Nephron progenitor cell (in vitro differentiated cells): ENCODE data around the gene HIRIP3.

ENCODE experiments used
- DNase-seq: peaks from one replicate; pipeline ENCODE4 v3.0.0; 2021
- H3K27ac Mint-ChIP-seq: 2 replicates; pipeline ENCODE4 v1.8.0; 2021; ENCODE audit warnings: mild to moderate bottlenecking, moderate library complexity, mixed read lengths
- H3K27me3 Mint-ChIP-seq: 2 replicates; pipeline ENCODE4 v1.8.0; 2021; ENCODE audit warnings: mild to moderate bottlenecking, low read depth, mixed read lengths; ENCODE audit not compliant: poor library complexity
- H3K36me3 Mint-ChIP-seq: 2 replicates; pipeline ENCODE4 v1.8.0; 2021; ENCODE audit warnings: low read depth, mixed read lengths
- H3K4me1 Mint-ChIP-seq: 2 replicates; pipeline ENCODE4 v1.8.0; 2021; ENCODE audit warnings: mixed read lengths
- H3K4me3 Mint-ChIP-seq: 2 replicates; pipeline ENCODE4 v1.8.0; 2021; ENCODE audit warnings: mild to moderate bottlenecking, moderate library complexity, mixed read lengths
- H3K9me3 Mint-ChIP-seq: 2 replicates; pipeline ENCODE4 v1.8.0; 2021; ENCODE audit warnings: mild to moderate bottlenecking, moderate library complexity, mixed read lengths
- CTCF ChIP-seq: fragments of 200-600 bp; sonication (generic); IDR thresholded peaks from 2 replicates; pipeline ENCODE4 v1.5.0; 2021; ENCODE audit warnings: antibody characterized with exemption

HIRIP3 gene

GRCh38 chr16:29951625-29952365 is 43.6 kb downstream of the HIRIP3 start:
- Mint-ChIP-seq H3K36me3 (peaks cover 8% of the 10 kb centered on the region), H3K4me3 (no peak overlapping the region), H3K4me1 (no peaks in the 10 kb centered on the region), H3K27ac (no peak overlapping the region), H3K9me3 (peaks cover 33% of the 10 kb centered on the region), H3K27me3 (peaks cover 3% of the 10 kb centered on the region)
- no peak for TF ChIP-seq CTCF
- no peak for DNase-seq

- TF ChIP-seq CTCF: no peak
- H3K27me3 Mint-ChIP-seq: peaks cover 4% of the 10 kb centered on the region
- H3K4me3 Mint-ChIP-seq: no peak overlapping the region
- H3K4me1 Mint-ChIP-seq: no peaks in the 10 kb centered on the region
- peaks cover 8% of the 10 kb centered on the region for H3K36me3 Mint-ChIP-seq
- peaks cover 33% of the 10 kb centered on the region for H3K9me3 Mint-ChIP-seq
- DNase-seq: no peak
- no peak overlapping the region for H3K27ac Mint-ChIP-seq
These were observed 44.5 kb downstream of the HIRIP3 start for GRCh38 chr16:29950806-29951461.

- TF ChIP-seq CTCF: no peak
- DNase-seq: no peak
- H3K27me3 Mint-ChIP-seq: peaks cover 9% of the 10 kb centered on the region
- H3K9me3 Mint-ChIP-seq: peaks cover 33% of the 10 kb centered on the region
- H3K4me3 Mint-ChIP-seq: no peak overlapping the region
- H3K27ac Mint-ChIP-seq: no peak overlapping the region
- peaks cover 19% of the 10 kb centered on the region for H3K4me1 Mint-ChIP-seq
- H3K36me3 Mint-ChIP-seq: peaks cover 8% of the 10 kb centered on the region
These were observed 47.5 kb downstream of the HIRIP3 start for GRCh38 chr16:29947897-29948296.

GRCh38 chr16:29943846-29944799 is 51.3 kb downstream of the HIRIP3 start:
- no peak for TF ChIP-seq CTCF
- DNase-seq: peak; percentile 28
- peak overlapping the region; percentile 30 for H3K4me3 Mint-ChIP-seq

More at GRCh38 chr16:29943846-29944799, 51.3 kb downstream of the HIRIP3 start:
- peaks cover 18% of the 10 kb centered on the region for H3K9me3 Mint-ChIP-seq
- peaks cover 19% of the 10 kb centered on the region for H3K27me3 Mint-ChIP-seq
- H3K36me3 Mint-ChIP-seq: no peaks in the 10 kb centered on the region
- peak overlapping the region; percentile 73 for H3K27ac Mint-ChIP-seq
- peaks cover 28% of the 10 kb centered on the region for H3K4me1 Mint-ChIP-seq
